Measurements from ENCODE around the gene PLCD3. TPM values are rescaled to one million over a fixed set of nuclear protein-coding genes. Genes with fewer than 3 reads are reported as not detected.

The PLCD3 gene
- total RNA-seq, 1 experiment from 2014 or later, result 35.1 TPM

GRCh38 chr17:45137561-45138305 is 5.4 kb upstream of the PLCD3 start:
- Histone ChIP-seq H3F3A (ENCODE audit: low read length, unreplicated experiment) (peaks cover 3% of the 10 kb centered on the region), H3K4me2 (ENCODE audit: low read length) (no peak overlapping the region), H2AFZ (ENCODE audit: low read length) (no peak overlapping the region), H4K20me1 (ENCODE audit: low read length) (no peaks in the 10 kb centered on the region), H3K9me3 (ENCODE audit: low read length) (no peaks in the 10 kb centered on the region), H3K79me2 (ENCODE audit: low read length) (peaks cover 7% of the 10 kb centered on the region; the same call in 1 of the 2 replicates), H3K4me3 (ENCODE audit: low read length) (no peak overlapping the region), H3K9me2 (replicated peaks; ENCODE audit: low read length) (no peaks in the 10 kb centered on the region), H3K27ac (ENCODE audit: low read length) (no peak overlapping the region), H3K36me3 (ENCODE audit: low read depth, low read length) (no peaks in the 10 kb centered on the region), H3K4me1 (ENCODE audit: insufficient read depth, low read length) (peaks cover 9% of the 10 kb centered on the region), H3K9ac (ENCODE audit: low read length) (no peak overlapping the region), H3K27me3 (ENCODE audit: low read length) (no peaks in the 10 kb centered on the region)
- no TSS peak for BruUV-seq (replicated peaks)
- no peak for ATAC-seq
- intact Hi-C loops (cut with micrococcal nuclease), result loop anchor here (10.0 kb wide), 1 partner anchor 177 kb away; the partner anchor contains the start of gene MAP3K14
- CTCF ChIA-PET, result no interaction called here
- POLR2A ChIA-PET (ENCODE audit: unreplicated experiment), result no interaction called here
- TF ChIP-seq CTCF (conservative IDR thresholded peaks at IDR 0.05; ENCODE audit: low read depth, low read length) (no peak), EZH2 (IDR thresholded peaks at IDR 0.05; ENCODE audit: low read length, unreplicated experiment) (no peak), EZH2phosphoT487 (IDR thresholded peaks at IDR 0.05; ENCODE audit: borderline replicate concordance, low read length) (no peak)
- no peak for DNase-seq

- DNase-seq (no peak), ATAC-seq (no peak)
- H3K4me3 ChIP-seq (ENCODE audit: low read length), result no peak overlapping the region
- H4K20me1 ChIP-seq (ENCODE audit: low read length), result no peaks in the 10 kb centered on the region
- H3K9me2 ChIP-seq (replicated peaks; ENCODE audit: low read length), result no peaks in the 10 kb centered on the region
- CTCF ChIA-PET, result interaction anchor here (0.6 to 2.1 kb wide), 3 partner anchors 13 to 219 kb away, joined by 3 to 153 read pairs (median 3); partner anchors contain the start of gene HEXIM1
- H3K79me2 ChIP-seq (ENCODE audit: low read length), result peaks cover 8% of the 10 kb centered on the region
- no peaks in the 10 kb centered on the region for H3K36me3 ChIP-seq (ENCODE audit: low read depth, low read length)
- peak overlapping the region; percentile 91; the same call in 1 of the 2 replicates for H3K4me2 ChIP-seq (ENCODE audit: low read length)
- peaks cover 3% of the 10 kb centered on the region for H3F3A ChIP-seq (ENCODE audit: low read length, unreplicated experiment)
- POLR2A ChIA-PET (ENCODE audit: unreplicated experiment), result no interaction called here
- intact Hi-C loops (cut with micrococcal nuclease), result loop anchor here (10.0 kb wide), 1 partner anchor 178 kb away; the partner anchor contains the start of gene MAP3K14
- no peak overlapping the region for H3K27ac ChIP-seq (ENCODE audit: low read length)
- no peak overlapping the region for H2AFZ ChIP-seq (ENCODE audit: low read length)
- no peaks in the 10 kb centered on the region for H3K9me3 ChIP-seq (ENCODE audit: low read length)
- no peaks in the 10 kb centered on the region for H3K27me3 ChIP-seq (ENCODE audit: low read length)
- no TSS peak for BruUV-seq (replicated peaks)
- peaks cover 9% of the 10 kb centered on the region for H3K4me1 ChIP-seq (ENCODE audit: insufficient read depth, low read length)
- no peak for TF ChIP-seq EZH2 (IDR thresholded peaks at IDR 0.05; ENCODE audit: low read length, unreplicated experiment)
- no peak for TF ChIP-seq EZH2phosphoT487 (IDR thresholded peaks at IDR 0.05; ENCODE audit: borderline replicate concordance, low read length)
- TF ChIP-seq CTCF (conservative IDR thresholded peaks at IDR 0.05; ENCODE audit: low read depth, low read length), result no peak
- H3K9ac ChIP-seq (ENCODE audit: low read length), result no peak overlapping the region
Measured at GRCh38 chr17:45136846-45137560, 4.7 kb upstream of the PLCD3 start.

Measured in PC-3 (cell line).